Gastrocnemius medialis (tissue), 4 donors: ENCODE measurements around the gene GSTCD. TPM values are rescaled to one million over a fixed set of nuclear protein-coding genes. Genes with fewer than 3 reads are reported as not detected.
A peak's percentile ranks its signal among the peaks of the same experiment; 100 is the strongest.

Experiments
- ATAC-seq, 2 donors: fragments of 150-250 bp; one replicate each; pipeline ENCODE4 v1.9.1; 2016
- DNase-seq, 2 donors: peaks; one replicate each; pipeline ENCODE4 v3.0.0-alpha.2; 2019
- H3K27ac ChIP-seq, 4 donors: fragments of 200-600 bp; sonication (generic); 1 replicate in 1 of 4; 2 replicates in 3 of 4; pipeline ENCODE4 v1.5.1; 2016 to 2018; ENCODE audit warnings: mild to moderate bottlenecking in 2 of 4, moderate library complexity in 1 of 4
- H3K27me3 ChIP-seq, 3 donors: fragments of 200-600 bp; sonication (generic) in 2 of 3; 1 replicate in 1 of 3; 2 replicates in 2 of 3; pipeline versions ENCODE4 v1.5.1 to v1.6.0; 2016 to 2019; ENCODE audit warnings: mild to moderate bottlenecking in 1 of 3, moderate library complexity in 1 of 3
- H3K36me3 ChIP-seq, 2 donors: fragments of 200-600 bp; sonication (generic) in 1 of 2; one replicate each; pipeline ENCODE4 v1.5.1; 2017 to 2018
- H3K4me1 ChIP-seq, 2 donors: fragments of 200-600 bp; sonication (generic) in 1 of 2; one replicate each; pipeline ENCODE4 v1.5.1; 2016 to 2017; ENCODE audit warnings: mild to moderate bottlenecking in 2 of 2
- H3K4me3 ChIP-seq, 4 donors: fragments of 200-600 bp; sonication (generic) in 3 of 4; 1 replicate in 1 of 4; 2 replicates in 3 of 4; pipeline ENCODE4 v1.5.1; 2016 to 2019; ENCODE audit warnings: mild to moderate bottlenecking in 2 of 4
- H3K9me3 ChIP-seq, 3 donors: fragments of 200-600 bp; sonication (generic) in 2 of 3; 1 replicate in 1 of 3; 2 replicates in 2 of 3; pipeline ENCODE4 v1.5.1; 2016 to 2019
- POLR2A ChIP-seq, 2 donors: fragments of 450-650 bp; IDR thresholded peaks; one replicate each; pipeline ENCODE4 v1.6.1; 2017; ENCODE audit warnings: antibody characterized with exemption in 2 of 2, mild to moderate bottlenecking in 2 of 2, moderate library complexity in 2 of 2
- in situ Hi-C, 4 donors: fragments of 200-750 bp; cut with MboI; loops; one replicate each; pipeline versions ENCODE4 v1.15.0 to v1.8.0; 2017; ENCODE audit warnings: low sequenced_read_pairs in 4 of 4
- intact Hi-C: fragments of 100-400 bp; cut with DNase I; formaldehyde crosslinking; loops from one replicate; pipeline ENCODE4 v1.15.1; 2023; ENCODE audit warnings: low total_unique reads
- total RNA-seq, 4 donors: library from RNA; depleted of rRNA; stranded (reverse); fragments of >200 nt; gene quantifications; one replicate each; pipeline versions ENCODE4 v1.1.0 to v1.2.3, GENCODE V29; 2016
- TF ChIP-seq, protein P1 (sequence below), 5 experiments: fragments of 450-650 bp in 3 of 5; fragments of 200-600 bp in 2 of 5; sonication (generic) in 2 of 5; IDR thresholded peaks in 4 of 5; conservative IDR thresholded peaks in 1 of 5; 1 replicate in 4 of 5; 2 replicates in 1 of 5; pipeline ENCODE4 v1.5.1; 2016 to 2019; ENCODE audit warnings: antibody characterized with exemption in 5 of 5, mild to moderate bottlenecking in 3 of 5, moderate library complexity in 3 of 5

Gene GSTCD
- total RNA-seq, 4 donors from 2014 or later: 1.8 to 15.0 (median 5.6) TPM

GRCh38 chr4:105894660-105895582 lies 186.3 kb downstream of the GSTCD start, which contains the start of gene NPNT:
Gene NPNT (plus strand): TSS chr4:105895471. CDS start chr4:105895653, 182 bp downstream.
- in situ Hi-C loops (no loop called here), intact Hi-C loops (loop anchor here (1.0 to 10.0 kb wide), 5 partner anchors 17 to 150 kb away; no protein-coding TSS in a partner anchor)
- Histone ChIP-seq H3K4me3 (peak within 1 kb of the TSS; percentile 60 to 75 (median 64)), H3K36me3 (no peaks in the 10 kb centered on the region), H3K4me1 (peaks cover 0 to 13% of the 10 kb centered on the region in 2 donors), H3K9me3 (no peaks in the 10 kb centered on the region), H3K27me3 (peaks cover 0 to 4% (median 0%) of the 10 kb centered on the region in 3 donors), H3K27ac (peak within 1 kb of the TSS in 1 of 4 donors; percentile 67)
- ATAC-seq (peak in 1 of 2 donors; percentile 36), DNase-seq (no peak)
- no peak for TF ChIP-seq POLR2A (IDR thresholded peaks at IDR 0.05)
- TF ChIP-seq, protein P1, sequence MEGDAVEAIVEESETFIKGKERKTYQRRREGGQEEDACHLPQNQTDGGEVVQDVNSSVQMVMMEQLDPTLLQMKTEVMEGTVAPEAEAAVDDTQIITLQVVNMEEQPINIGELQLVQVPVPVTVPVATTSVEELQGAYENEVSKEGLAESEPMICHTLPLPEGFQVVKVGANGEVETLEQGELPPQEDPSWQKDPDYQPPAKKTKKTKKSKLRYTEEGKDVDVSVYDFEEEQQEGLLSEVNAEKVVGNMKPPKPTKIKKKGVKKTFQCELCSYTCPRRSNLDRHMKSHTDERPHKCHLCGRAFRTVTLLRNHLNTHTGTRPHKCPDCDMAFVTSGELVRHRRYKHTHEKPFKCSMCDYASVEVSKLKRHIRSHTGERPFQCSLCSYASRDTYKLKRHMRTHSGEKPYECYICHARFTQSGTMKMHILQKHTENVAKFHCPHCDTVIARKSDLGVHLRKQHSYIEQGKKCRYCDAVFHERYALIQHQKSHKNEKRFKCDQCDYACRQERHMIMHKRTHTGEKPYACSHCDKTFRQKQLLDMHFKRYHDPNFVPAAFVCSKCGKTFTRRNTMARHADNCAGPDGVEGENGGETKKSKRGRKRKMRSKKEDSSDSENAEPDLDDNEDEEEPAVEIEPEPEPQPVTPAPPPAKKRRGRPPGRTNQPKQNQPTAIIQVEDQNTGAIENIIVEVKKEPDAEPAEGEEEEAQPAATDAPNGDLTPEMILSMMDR (IDR thresholded peaks at IDR 0.05 in 4 of 5, conservative IDR thresholded peaks at IDR 0.05 in 1 of 5): no peak

DNA sequence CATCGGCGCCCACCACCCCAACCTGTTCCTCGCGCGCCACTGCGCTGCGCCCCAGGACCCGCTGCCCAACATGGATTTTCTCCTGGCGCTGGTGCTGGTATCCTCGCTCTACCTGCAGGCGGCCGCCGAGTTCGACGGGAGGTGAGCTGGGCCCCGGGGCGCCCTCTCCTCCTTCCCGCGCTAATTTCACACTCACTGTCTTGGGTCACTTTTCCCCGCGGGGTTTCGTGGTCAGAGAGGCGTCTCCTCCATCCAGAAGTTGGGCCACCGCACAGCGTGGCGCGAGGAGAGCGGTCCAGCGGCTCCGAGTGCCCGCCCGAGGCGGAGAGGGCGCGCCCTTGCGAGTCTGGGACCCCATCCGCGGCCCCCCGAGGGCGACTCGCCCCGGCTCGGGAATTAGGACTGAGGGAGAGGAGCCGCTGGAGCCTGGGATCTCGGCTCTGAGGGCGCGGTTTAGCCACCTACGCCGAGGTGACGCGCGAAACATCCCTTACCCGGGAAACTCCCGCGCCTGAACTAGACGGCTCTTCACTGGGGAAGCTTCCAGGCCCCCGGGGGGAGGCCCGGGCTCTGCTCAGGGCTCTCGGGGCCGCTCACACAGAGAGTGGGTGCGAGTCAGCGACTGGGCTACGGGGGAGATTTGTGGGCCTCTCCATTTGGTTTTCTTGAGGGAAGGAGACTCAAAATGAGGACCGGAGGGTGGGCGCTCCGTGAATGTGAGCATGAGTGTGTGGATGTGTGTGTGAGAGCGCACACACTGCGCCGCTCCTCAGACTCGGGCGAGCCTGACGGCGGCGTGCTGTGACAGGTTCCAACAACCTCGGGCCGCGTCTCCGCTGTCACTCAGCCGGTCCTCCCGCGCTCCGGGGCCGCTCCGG lies 187.2 kb downstream of the GSTCD start:
- H3K9me3 ChIP-seq: no peaks in the 10 kb centered on the region
- TF ChIP-seq, protein P1 (IDR thresholded peaks at IDR 0.05 in 4 of 5, conservative IDR thresholded peaks at IDR 0.05 in 1 of 5): peak in 3 of 5 experiments; percentile 10 to 23 (median 16)
- no peak for TF ChIP-seq POLR2A (IDR thresholded peaks at IDR 0.05)
- no peaks in the 10 kb centered on the region for H3K36me3 ChIP-seq
- intact Hi-C loops: loop anchor here (1.0 to 10.0 kb wide), 4 partner anchors 21 to 149 kb away; no protein-coding TSS in a partner anchor
- peaks cover 0 to 13% of the 10 kb centered on the region in 2 donors for H3K4me1 ChIP-seq
- no peak for DNase-seq
- peak; percentile 36 to 55 for ATAC-seq
- in situ Hi-C loops: no loop called here
- peak overlapping the region in 1 of 4 donors; percentile 67 for H3K27ac ChIP-seq
- H3K27me3 ChIP-seq: peaks cover 0 to 4% (median 0%) of the 10 kb centered on the region in 3 donors
- H3K4me3 ChIP-seq: peak overlapping the region; percentile 60 to 75 (median 64)

DNA sequence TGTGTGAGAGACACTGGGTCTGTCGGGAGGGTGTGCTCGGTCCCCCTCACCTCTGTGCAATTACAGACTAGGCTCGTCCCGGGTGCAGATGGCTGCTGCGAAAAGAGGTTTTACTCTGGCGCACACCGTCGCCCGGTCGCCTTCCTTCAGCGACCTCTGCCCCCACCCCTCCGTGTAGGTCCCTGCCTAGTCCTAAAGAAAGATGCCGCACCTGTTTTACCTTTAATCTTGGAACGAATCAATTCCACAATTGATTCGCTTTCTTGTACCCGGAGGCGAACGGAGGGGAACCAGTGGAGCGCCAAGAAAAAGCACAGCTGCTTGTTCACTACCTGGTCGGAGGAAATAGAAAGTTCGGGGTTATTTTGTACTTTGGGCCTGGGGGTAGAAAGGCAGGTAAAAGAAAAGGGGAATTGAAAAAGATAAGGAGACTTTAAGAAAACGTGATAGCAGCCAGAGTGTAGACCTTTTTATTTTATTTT lies 187.9 kb downstream of the GSTCD start:
- no peak for DNase-seq
- H3K4me3 ChIP-seq: peak overlapping the region; percentile 60 to 75 (median 64)
- TF ChIP-seq, protein P1 (IDR thresholded peaks at IDR 0.05 in 4 of 5, conservative IDR thresholded peaks at IDR 0.05 in 1 of 5): no peak
- TF ChIP-seq POLR2A (IDR thresholded peaks at IDR 0.05): no peak
- peak overlapping the region in 1 of 4 donors; percentile 67 for H3K27ac ChIP-seq
- H3K4me1 ChIP-seq: peaks cover 0 to 13% of the 10 kb centered on the region in 2 donors
- intact Hi-C loops (loop anchor here (5.0 to 10.0 kb wide), 3 partner anchors 96 to 148 kb away; no protein-coding TSS in a partner anchor), in situ Hi-C loops (no loop called here)
- ATAC-seq: no peak
- H3K27me3 ChIP-seq: peaks cover 0 to 4% (median 0%) of the 10 kb centered on the region in 3 donors
- H3K9me3 ChIP-seq: no peaks in the 10 kb centered on the region
- no peaks in the 10 kb centered on the region for H3K36me3 ChIP-seq

Other genes with a start within 250 kb of the GSTCD start
- 10 to 100 TPM; 34.0 to 72.0 (median 47.3) TPM for gene PPA2, start 234.7 kb upstream of the GSTCD start, total RNA-seq
- not detected for gene ARHGEF38, start 156.2 kb upstream of the GSTCD start, total RNA-seq
- gene INTS12, start 95 bp upstream of the GSTCD start, total RNA-seq: 10 to 100 TPM; 16.7 to 27.3 (median 24.4) TPM
- gene NPNT, start 186.7 kb downstream of the GSTCD start, total RNA-seq: 1 to 10 TPM in 3 of 4 donors, under 1 TPM in 1; 0.31 to 6.4 (median 3.0) TPM